MG63 (cell line): ENCODE results near the gene BRD4. TPM values are rescaled to one million over a fixed set of nuclear protein-coding genes. Genes with fewer than 3 reads are reported as not detected.

Experiments used
- DNase-seq: peaks from one replicate; pipeline ENCODE4 v3.0.0-alpha.2; 2020
- H3K27me3 ChIP-seq: fragments of 250-450 bp; sonication (Bioruptor Pico); 2 replicates; pipeline ENCODE4 v1.5.1; 2020; ENCODE audit warnings: mild to moderate bottlenecking, moderate library complexity
- H3K36me3 ChIP-seq: fragments of 250-450 bp; sonication (Bioruptor Pico); 2 replicates; pipeline ENCODE4 v1.5.1; 2020; ENCODE audit warnings: mild to moderate bottlenecking, moderate library complexity
- H3K4me3 ChIP-seq: fragments of 250-450 bp; sonication (Bioruptor Pico); 2 replicates; pipeline ENCODE4 v1.5.1; 2020; ENCODE audit warnings: mild to moderate bottlenecking, moderate library complexity
- H3K9me3 ChIP-seq: fragments of 250-450 bp; sonication (Bioruptor Pico); 2 replicates; pipeline ENCODE4 v1.5.1; 2020; ENCODE audit warnings: mild to moderate bottlenecking, moderate library complexity
- total RNA-seq: library from RNA; depleted of rRNA; stranded (reverse); fragments of >200 nt; shearing (Covaris generic); gene quantifications from 2 replicates; pipeline ENCODE4 v1.2.3, GENCODE V29; 2014; ENCODE audit warnings: low replicate concordance

BRD4 gene
- total RNA-seq, 1 experiment from 2014 or later: 16.0 TPM

GRCh38 chr19:15328312-15328711 lies 4.0 kb downstream of the BRD4 start:
- no peaks in the 10 kb centered on the region for H3K9me3 ChIP-seq
- H3K27me3 ChIP-seq: no peaks in the 10 kb centered on the region
- peak; percentile 16 for DNase-seq
- peaks cover 43% of the 10 kb centered on the region for H3K36me3 ChIP-seq
- no peak overlapping the region for H3K4me3 ChIP-seq

- Histone ChIP-seq H3K9me3 (no peaks in the 10 kb centered on the region), H3K4me3 (no peak overlapping the region), H3K36me3 (peaks cover 34% of the 10 kb centered on the region), H3K27me3 (no peaks in the 10 kb centered on the region)
- DNase-seq: no peak
Measured at GRCh38 chr19:15324791-15325519, 7.4 kb downstream of the BRD4 start.

DNA sequence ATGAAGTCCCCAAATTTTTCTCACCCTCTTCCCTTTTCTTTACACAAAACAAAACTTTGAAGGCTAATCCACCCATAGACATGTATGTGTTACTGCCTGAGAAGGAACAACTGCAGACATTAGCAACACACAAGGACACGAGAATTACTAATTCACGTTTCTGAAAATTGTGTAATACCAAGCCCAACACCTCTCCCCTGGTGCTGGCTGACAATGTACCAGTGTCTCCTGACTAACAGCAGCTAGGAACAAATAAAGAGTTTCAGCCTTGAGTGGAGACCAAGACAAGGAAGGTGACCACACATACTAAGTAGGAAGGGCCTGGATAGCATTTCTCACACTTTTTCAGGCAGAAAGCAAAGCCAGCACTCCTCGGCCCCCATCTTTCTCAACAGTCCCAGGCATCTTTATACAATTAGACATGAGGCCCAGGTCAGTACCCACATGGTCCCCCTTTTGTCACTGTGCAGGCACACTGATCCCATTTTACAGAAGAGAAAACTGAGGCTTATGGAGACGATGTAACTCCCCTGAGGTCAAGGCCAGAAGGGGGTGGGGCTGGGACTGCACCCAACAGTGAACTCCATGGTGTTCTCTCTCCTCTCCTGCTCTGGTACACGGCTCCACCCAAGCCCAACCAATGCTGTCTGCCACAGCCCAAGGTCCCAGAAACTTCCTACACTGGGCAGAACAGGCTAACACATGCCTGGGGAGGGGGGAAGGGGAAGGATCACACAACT lies 8.7 kb downstream of the BRD4 start:
- no peaks in the 10 kb centered on the region for H3K9me3 ChIP-seq
- H3K36me3 ChIP-seq: peaks cover 37% of the 10 kb centered on the region
- H3K27me3 ChIP-seq: no peaks in the 10 kb centered on the region
- DNase-seq: peak; percentile 37
- H3K4me3 ChIP-seq: no peak overlapping the region

DNA sequence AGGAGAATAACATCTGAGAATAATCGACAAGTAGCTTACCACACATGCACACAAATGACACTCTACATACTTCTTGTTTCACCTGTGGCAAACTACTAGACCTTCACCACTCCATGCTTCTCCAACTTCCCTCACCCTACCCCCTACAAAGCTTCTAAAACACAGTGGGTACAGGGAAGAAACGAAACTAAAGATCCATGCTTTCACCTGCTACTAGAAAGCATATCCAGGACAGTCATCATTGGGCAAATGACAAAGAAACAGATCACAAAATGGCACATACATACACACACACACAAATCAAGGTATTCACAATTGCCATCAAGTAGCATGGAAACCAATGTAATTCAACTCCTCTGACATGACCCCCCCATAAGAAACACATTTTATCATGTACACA lies 10.6 kb downstream of the BRD4 start:
- no peaks in the 10 kb centered on the region for H3K27me3 ChIP-seq
- no peak overlapping the region for H3K4me3 ChIP-seq
- DNase-seq: no peak
- no peaks in the 10 kb centered on the region for H3K9me3 ChIP-seq
- H3K36me3 ChIP-seq: peaks cover 36% of the 10 kb centered on the region

GRCh38 chr19:15320116-15320515 lies 12.2 kb downstream of the BRD4 start:
- Histone ChIP-seq H3K9me3 (no peaks in the 10 kb centered on the region), H3K4me3 (no peak overlapping the region), H3K36me3 (peaks cover 43% of the 10 kb centered on the region), H3K27me3 (no peaks in the 10 kb centered on the region)
- no peak for DNase-seq

DNA sequence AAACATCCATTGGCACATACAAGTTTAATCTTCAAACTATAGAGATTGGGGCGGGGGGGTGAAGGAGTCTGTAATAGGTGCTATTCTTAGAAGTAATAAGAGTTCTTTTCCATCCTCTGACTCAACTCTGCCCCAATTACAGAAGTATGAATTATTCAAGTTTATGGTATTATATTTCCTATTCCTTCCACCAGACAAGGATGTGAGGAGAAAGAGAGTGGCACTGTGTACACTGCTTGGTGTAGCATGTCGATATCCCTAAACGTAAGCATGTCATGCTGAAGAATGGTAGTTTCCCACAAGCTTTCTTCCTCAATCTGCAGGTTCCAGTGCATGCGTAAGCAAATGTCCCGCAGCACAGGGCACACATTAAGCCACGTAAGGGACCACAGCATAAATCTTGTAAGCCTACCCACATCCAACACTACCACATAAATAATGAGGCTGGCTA lies 14.1 kb downstream of the BRD4 start:
- H3K4me3 ChIP-seq: no peak overlapping the region
- no peaks in the 10 kb centered on the region for H3K9me3 ChIP-seq
- peaks cover 46% of the 10 kb centered on the region for H3K36me3 ChIP-seq
- no peak for DNase-seq
- no peaks in the 10 kb centered on the region for H3K27me3 ChIP-seq

DNA sequence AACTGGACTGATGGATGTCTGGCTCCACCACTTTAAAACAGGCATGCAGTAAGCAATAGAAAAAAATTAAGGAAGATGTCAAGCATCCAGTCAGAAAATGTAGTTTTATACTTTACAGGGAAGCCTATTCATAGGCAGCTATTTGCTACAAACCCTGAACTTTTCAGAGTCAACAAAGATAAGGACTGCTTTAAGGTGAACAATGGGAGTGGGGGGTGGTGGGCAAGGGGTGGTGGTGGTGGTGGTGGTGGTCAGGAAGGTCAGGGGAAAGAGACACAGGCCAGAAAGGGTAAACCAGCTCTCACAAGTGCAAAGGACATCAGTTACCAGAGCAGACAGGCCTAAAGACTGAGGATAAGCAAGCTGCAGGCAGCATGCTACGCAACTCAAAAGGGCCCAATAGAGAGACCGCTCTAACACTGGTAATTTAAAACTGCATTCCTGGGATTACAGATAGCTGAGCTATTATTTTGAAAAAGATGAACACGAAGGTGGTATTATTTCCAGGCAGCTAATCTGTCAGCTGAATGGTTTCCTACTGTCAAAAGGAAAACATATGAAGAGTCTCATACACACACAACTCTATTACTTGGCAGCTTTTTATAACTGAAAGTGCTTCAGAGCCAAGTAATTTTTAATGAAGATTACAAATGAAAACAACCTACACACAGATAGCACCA lies 14.8 kb downstream of the BRD4 start:
- H3K27me3 ChIP-seq: no peaks in the 10 kb centered on the region
- DNase-seq: no peak
- H3K9me3 ChIP-seq: no peaks in the 10 kb centered on the region
- H3K36me3 ChIP-seq: peaks cover 50% of the 10 kb centered on the region
- no peak overlapping the region for H3K4me3 ChIP-seq

- DNase-seq: no peak
- H3K27me3 ChIP-seq: no peaks in the 10 kb centered on the region
- H3K9me3 ChIP-seq: no peaks in the 10 kb centered on the region
- H3K36me3 ChIP-seq: peaks cover 52% of the 10 kb centered on the region
- no peak overlapping the region for H3K4me3 ChIP-seq
Measured at GRCh38 chr19:15316498-15316897, 15.8 kb downstream of the BRD4 start.

DNA sequence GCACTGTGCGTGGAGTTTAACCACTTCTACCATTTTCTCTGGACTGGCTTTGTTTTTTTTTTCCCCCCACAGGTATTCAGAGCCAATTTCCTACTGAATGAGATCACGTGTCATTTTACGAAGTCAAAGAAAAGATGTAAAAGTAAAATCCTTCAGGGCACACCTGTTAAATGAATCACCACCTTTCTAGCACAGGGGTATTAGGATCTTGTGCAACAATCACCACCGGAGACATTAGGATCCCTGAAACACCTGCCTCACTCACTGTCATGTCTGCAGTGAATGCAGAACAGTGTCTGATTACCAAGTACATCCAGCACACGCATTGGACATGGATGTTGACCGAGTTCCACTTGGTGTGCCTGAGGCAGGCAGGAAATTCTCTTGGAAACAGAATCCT lies 17.2 kb downstream of the BRD4 start:
- Histone ChIP-seq H3K4me3 (no peak overlapping the region), H3K9me3 (no peaks in the 10 kb centered on the region), H3K27me3 (no peaks in the 10 kb centered on the region), H3K36me3 (peaks cover 54% of the 10 kb centered on the region)
- no peak for DNase-seq

- no peaks in the 10 kb centered on the region for H3K9me3 ChIP-seq
- no peaks in the 10 kb centered on the region for H3K27me3 ChIP-seq
- no peak for DNase-seq
- H3K36me3 ChIP-seq: peaks cover 43% of the 10 kb centered on the region
- H3K4me3 ChIP-seq: no peak overlapping the region
Measured at GRCh38 chr19:15313649-15314279, 18.6 kb downstream of the BRD4 start.

DNA sequence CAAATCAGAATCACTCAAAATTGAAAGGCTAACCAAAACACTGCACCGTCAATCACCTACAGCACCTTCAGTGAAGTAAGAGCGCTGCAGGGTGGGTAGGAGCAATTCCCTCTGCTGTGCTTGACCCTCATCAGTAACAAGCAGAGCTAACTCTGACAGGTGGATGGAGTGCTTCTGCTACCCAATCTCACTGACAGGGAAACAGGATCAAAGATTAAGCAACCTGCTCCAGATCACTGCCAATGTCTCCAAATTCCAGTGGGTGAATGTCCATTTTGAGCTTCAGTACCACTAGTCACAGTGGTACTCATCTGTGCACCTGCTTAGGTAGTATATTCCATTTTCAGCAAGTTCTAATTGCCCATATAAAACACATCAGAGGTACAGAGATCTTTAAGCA lies 25.2 kb downstream of the BRD4 start:
- no peak for DNase-seq
- no peaks in the 10 kb centered on the region for H3K27me3 ChIP-seq
- peaks cover 18% of the 10 kb centered on the region for H3K9me3 ChIP-seq
- H3K36me3 ChIP-seq: peaks cover 32% of the 10 kb centered on the region
- H3K4me3 ChIP-seq: no peak overlapping the region

- DNase-seq: no peak
- H3K36me3 ChIP-seq: peaks cover 30% of the 10 kb centered on the region
- no peak overlapping the region for H3K4me3 ChIP-seq
- H3K27me3 ChIP-seq: no peaks in the 10 kb centered on the region
- H3K9me3 ChIP-seq: peaks cover 18% of the 10 kb centered on the region
Measured at GRCh38 chr19:15305582-15306334, 26.6 kb downstream of the BRD4 start.

DNA sequence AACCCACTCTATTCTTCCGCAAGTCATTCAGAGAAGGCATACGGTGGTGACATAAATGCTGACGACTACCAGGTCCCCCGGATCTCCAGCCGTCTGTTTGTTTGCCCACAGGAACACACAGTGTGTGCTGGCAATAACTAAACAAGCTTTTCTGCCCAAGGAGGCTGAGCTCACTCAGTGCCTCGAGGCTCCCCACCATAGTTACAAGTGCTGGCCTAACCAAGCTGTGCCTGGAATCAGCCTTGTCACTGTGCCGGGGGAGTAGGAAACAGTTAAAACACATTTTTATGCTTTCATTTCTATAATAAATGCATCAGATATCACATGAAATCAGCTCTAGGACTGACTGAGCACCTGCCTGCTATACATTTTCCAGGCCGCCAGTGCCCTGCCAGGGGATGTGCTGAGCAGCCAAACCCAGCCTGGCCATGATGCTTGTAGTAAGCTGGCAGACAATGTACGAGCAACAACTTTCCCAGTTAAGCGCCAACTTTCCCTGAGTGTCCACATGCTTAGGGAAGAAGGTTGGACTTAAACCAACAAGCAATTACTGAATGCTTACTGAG lies 28.1 kb downstream of the BRD4 start:
- H3K36me3 ChIP-seq: peaks cover 39% of the 10 kb centered on the region
- no peaks in the 10 kb centered on the region for H3K27me3 ChIP-seq
- H3K9me3 ChIP-seq: peaks cover 18% of the 10 kb centered on the region
- no peak overlapping the region for H3K4me3 ChIP-seq
- DNase-seq: peak; percentile 88

DNA sequence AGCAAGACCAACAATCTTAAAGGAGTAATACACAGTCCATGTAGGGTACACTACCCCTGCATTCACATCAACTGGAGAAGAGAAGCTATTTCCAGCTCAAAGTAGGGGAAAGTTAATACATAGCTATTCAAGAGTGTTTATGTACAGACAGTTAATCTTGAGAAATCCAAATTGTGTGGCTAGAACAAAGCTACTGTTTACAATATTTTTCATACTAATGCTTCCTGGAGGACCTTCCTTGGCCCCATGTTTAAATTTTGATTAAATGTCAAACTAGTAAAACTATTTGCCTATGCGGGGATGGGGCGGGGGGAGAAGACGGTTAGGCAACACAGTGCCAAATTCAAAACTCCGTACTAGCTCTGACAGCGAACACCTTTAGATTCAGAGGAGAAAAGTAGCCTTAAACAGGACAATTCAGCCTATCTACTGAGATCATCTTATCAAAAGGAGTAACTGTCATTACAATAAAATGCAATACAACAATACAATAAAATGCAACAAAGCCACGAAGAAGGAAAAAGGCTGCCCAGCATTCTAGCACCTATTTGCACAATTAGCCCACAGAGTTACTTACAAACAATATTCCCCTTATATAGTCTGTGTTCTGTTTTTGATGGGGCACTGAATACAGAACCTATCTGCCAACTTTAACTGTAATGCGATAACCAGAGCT lies 29.1 kb downstream of the BRD4 start:
- Histone ChIP-seq H3K4me3 (no peak overlapping the region), H3K9me3 (peaks cover 18% of the 10 kb centered on the region), H3K27me3 (no peaks in the 10 kb centered on the region), H3K36me3 (peaks cover 39% of the 10 kb centered on the region)
- no peak for DNase-seq

GRCh38 chr19:15300533-15301197 lies 31.7 kb downstream of the BRD4 start:
- H3K9me3 ChIP-seq: peaks cover 6% of the 10 kb centered on the region
- peak; percentile 34 for DNase-seq
- H3K27me3 ChIP-seq: no peaks in the 10 kb centered on the region
- H3K4me3 ChIP-seq: no peak overlapping the region
- peaks cover 37% of the 10 kb centered on the region for H3K36me3 ChIP-seq
